Mesendoderm (in vitro differentiated cells): ENCODE measurements around the gene RUNX2.

Experiments used
- DNase-seq: peaks from one replicate; pipeline ENCODE4 v3.0.0; 2013
- H2AK5ac ChIP-seq: 2 replicates; pipeline ENCODE4 v1.6.1; 2013; ENCODE audit warnings: low read length, inconsistent platforms
- H2BK120ac ChIP-seq: 2 replicates; pipeline ENCODE4 v1.6.1; 2013; ENCODE audit warnings: low read depth, mild to moderate bottlenecking, low read length, moderate library complexity, mixed read lengths
- H2BK15ac ChIP-seq: replicated peaks from 2 replicates; pipeline ENCODE4 v1.6.1; 2013; ENCODE audit warnings: low read depth, mild to moderate bottlenecking, moderate library complexity
- H2BK5ac ChIP-seq: 2 replicates; pipeline ENCODE4 v1.6.1; 2013; ENCODE audit warnings: low read length, inconsistent platforms
- H3K18ac ChIP-seq: 2 replicates; pipeline ENCODE4 v1.6.1; 2013; ENCODE audit warnings: mild to moderate bottlenecking, low read length, mixed read lengths
- H3K23ac ChIP-seq: one replicate; pipeline ENCODE4 v1.6.1; 2013; ENCODE audit warnings: low read length
- H3K27ac ChIP-seq: 2 replicates; pipeline ENCODE4 v1.5.1; 2013; ENCODE audit warnings: low read depth, mild to moderate bottlenecking, inconsistent platforms, low read length, moderate library complexity
- H3K27me3 ChIP-seq: 2 replicates; pipeline ENCODE4 v1.6.1; 2013; ENCODE audit warnings: low read length, control low read depth, mild to moderate bottlenecking, inconsistent platforms; ENCODE audit not compliant: insufficient read depth, poor library complexity
- H3K36me3 ChIP-seq: 2 replicates; pipeline ENCODE4 v1.6.1; 2013; ENCODE audit warnings: low read length, inconsistent platforms; ENCODE audit not compliant: control insufficient read depth, insufficient read depth
- H3K4ac ChIP-seq: one replicate; pipeline ENCODE4 v1.6.1; 2013; ENCODE audit warnings: low read depth, mild to moderate bottlenecking, low read length, moderate library complexity
- H3K4me1 ChIP-seq: 2 replicates; pipeline ENCODE4 v1.6.1; 2013; ENCODE audit warnings: low read depth, low read length, inconsistent platforms; ENCODE audit not compliant: control insufficient read depth
- H3K4me2 ChIP-seq: 2 replicates; pipeline ENCODE4 v1.6.1; 2013; ENCODE audit warnings: low read length
- H3K4me3 ChIP-seq: 2 replicates; pipeline ENCODE4 v1.5.1; 2013; ENCODE audit warnings: mild to moderate bottlenecking, low read length
- H3K56ac ChIP-seq: one replicate; pipeline ENCODE4 v1.6.1; 2013; ENCODE audit warnings: low read length
- H3K79me1 ChIP-seq: 2 replicates; pipeline ENCODE4 v1.6.1; 2013; ENCODE audit warnings: low read length, inconsistent platforms
- H3K79me2 ChIP-seq: 2 replicates; pipeline ENCODE4 v1.6.1; 2013; ENCODE audit warnings: mild to moderate bottlenecking, low read length; ENCODE audit not compliant: control insufficient read depth, insufficient read depth
- H3K9ac ChIP-seq: 2 replicates; pipeline ENCODE4 v1.6.1; 2013; ENCODE audit warnings: low read length, inconsistent platforms
- H4K5ac ChIP-seq: one replicate; pipeline ENCODE4 v1.6.1; 2013; ENCODE audit warnings: low read length
- H4K8ac ChIP-seq: one replicate; pipeline ENCODE4 v1.6.1; 2013; ENCODE audit warnings: low read depth, mild to moderate bottlenecking, control low read depth, low read length, moderate library complexity
- WGBS: extraction: QIAGEN DNeasy Blood & Tissue Kit; methylation state at CpG from one replicate; pipeline ENCODE4 v1.1.7; 2013; ENCODE audit warnings: low lambda C conversion rate, missing lambda C conversion rate; ENCODE audit not compliant: insufficient coverage; ENCODE audit errors: extremely low coverage; 5-methylcytosine and 5-hydroxymethylcytosine counted together

RUNX2 gene

DNA sequence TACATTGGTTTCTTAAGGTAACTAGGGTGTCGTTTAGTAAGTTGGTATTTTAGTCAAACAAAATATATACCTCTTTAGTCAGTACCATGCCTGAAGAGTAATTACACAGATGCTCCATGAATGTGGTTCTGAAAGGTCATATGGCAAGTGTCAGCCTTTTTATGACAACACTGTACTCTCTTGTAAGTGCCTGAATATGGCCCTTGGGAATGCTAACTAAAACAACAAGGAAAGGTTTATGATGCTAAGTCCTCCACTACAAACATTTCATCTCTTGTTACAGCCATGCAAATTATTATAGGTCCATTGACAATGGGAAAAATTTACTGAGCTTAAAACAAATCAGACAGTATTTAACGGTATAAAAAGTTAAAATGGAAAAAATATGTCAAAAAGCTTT is 88.6 kb downstream of the RUNX2 start:
- Histone ChIP-seq H3K4me1 (peaks cover 3% of the 10 kb centered on the region), H3K27ac (no peak overlapping the region), H3K4ac (no peak overlapping the region), H3K56ac (no peak overlapping the region), H3K4me2 (no peak overlapping the region), H3K36me3 (no peaks in the 10 kb centered on the region), H3K27me3 (peaks cover 15% of the 10 kb centered on the region), H3K4me3 (no peak overlapping the region), H3K9ac (no peak overlapping the region), H2AK5ac (no peak overlapping the region), H4K8ac (no peak overlapping the region), H2BK120ac (no peak overlapping the region), H4K5ac (no peak overlapping the region), H3K79me2 (no peaks in the 10 kb centered on the region), H2BK15ac (no peak overlapping the region), H3K18ac (no peak overlapping the region), H2BK5ac (no peak overlapping the region), H3K79me1 (no peaks in the 10 kb centered on the region), H3K23ac (no peak overlapping the region)
- WGBS: no CpG with 5 or more reads among the region's 2 CpGs
- no peak for DNase-seq

DNA sequence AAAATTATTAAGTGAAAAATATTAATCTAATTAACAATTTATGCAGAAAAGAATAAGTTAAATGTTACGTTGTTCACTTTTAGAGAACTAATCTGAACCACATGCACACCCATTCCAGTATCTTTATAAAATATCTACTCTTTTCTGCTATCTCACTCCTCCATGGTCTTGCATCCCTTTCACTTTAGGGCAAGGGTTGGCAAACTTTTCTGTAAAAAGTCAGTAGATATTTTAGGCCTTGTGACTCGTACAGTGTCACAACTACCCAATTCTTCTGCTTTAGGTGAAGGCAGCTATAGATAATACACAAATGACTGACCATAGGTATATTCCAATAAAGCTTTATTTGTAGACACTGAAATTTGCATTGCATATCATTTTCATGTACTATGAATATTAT is 89.3 kb downstream of the RUNX2 start:
- Histone ChIP-seq H3K4me1 (peaks cover 3% of the 10 kb centered on the region), H3K79me2 (no peaks in the 10 kb centered on the region), H3K56ac (no peak overlapping the region), H3K23ac (no peak overlapping the region), H3K4me3 (no peak overlapping the region), H4K8ac (no peak overlapping the region), H3K79me1 (no peaks in the 10 kb centered on the region), H2BK120ac (no peak overlapping the region), H2AK5ac (no peak overlapping the region), H3K27ac (no peak overlapping the region), H3K4ac (no peak overlapping the region), H3K36me3 (no peaks in the 10 kb centered on the region), H3K18ac (no peak overlapping the region), H2BK15ac (no peak overlapping the region), H2BK5ac (no peak overlapping the region), H3K4me2 (no peak overlapping the region), H4K5ac (no peak overlapping the region), H3K9ac (no peak overlapping the region), H3K27me3 (peaks cover 15% of the 10 kb centered on the region)
- no peak for DNase-seq
- no CpG with 5 or more reads among the region's 2 CpGs for WGBS

DNA sequence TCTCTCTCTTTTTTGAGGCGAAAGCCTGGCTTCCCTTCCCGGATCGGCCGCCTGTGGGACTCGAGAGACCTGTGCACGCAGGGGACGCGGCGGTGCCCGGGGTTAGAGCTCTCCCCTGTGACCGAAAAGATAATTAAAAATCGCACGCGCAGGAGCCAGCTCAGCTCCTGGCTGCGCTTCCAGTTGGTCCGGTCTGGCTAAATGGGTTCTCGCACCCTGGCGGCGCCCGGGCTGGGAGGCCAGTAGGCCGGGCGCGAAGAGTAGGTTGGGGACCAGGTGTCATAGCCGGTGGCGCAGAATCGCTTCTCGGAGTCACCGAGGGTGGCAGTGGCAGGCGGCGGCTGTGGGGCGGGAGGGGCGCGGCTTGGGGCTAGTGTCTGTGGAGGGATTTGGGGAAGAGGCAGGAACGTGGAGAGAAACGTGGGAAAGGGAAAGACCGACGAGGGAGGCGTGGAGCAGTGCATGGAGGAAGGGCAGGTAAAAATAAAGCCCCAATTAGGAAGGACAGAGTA is 91.5 kb downstream of the RUNX2 start:
- DNase-seq: peak; percentile 79
- Histone ChIP-seq H3K36me3 (no peaks in the 10 kb centered on the region), H3K27me3 (peaks cover 20% of the 10 kb centered on the region), H3K23ac (peak overlapping the region; percentile 66), H3K27ac (no peak overlapping the region), H3K9ac (peak overlapping the region; percentile 37), H3K4me3 (no peak overlapping the region), H3K18ac (no peak overlapping the region), H3K4me1 (peaks cover 3% of the 10 kb centered on the region), H2BK15ac (no peak overlapping the region), H3K79me2 (no peaks in the 10 kb centered on the region), H3K56ac (peak overlapping the region; percentile 62), H3K4ac (no peak overlapping the region), H2BK5ac (no peak overlapping the region), H2BK120ac (no peak overlapping the region), H3K79me1 (no peaks in the 10 kb centered on the region), H3K4me2 (peak overlapping the region; percentile 39), H4K5ac (no peak overlapping the region), H4K8ac (no peak overlapping the region), H2AK5ac (no peak overlapping the region)
- no CpG with 5 or more reads among the region's 38 CpGs for WGBS

DNA sequence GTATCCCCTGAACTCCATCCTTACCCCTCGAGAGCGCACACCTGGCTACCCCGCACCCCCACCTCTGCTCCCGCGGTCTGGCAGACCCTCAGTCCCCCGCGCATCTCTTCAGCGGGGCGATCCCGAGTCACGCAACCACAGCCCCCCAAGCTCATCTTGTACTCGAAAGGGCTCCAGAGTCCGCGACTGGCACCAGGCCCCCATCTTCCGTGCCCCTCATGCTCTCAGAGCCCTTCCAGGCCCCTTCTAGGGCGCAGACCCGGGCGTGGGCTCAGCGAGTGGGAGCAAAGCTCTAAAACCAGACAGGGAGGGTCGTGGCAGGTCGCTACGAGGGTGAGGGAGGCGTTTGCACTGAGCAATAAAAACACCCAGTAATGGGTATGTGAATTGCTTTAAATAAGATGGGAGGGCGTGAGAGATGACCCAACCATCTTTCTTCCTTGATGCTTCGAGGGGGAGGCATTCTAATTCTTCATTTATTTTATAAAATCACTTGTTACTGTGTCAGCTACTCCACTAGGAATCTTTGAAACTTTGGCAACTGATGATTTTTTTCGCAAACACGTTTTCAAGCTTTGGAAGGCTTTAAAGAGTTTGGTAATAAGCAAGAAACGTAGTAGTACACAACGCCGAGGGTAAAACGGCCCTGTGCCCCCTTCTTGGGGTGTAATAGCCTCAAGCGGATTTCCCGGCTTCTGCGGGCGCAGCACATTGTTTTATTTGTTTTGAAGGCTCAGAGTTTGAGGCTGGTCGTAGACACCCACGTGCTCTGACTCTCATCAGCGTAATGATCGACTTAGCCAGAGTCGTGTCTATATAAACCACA is 92.2 kb downstream of the RUNX2 start:
- peak; percentile 16 for DNase-seq
- Histone ChIP-seq H3K27me3 (peaks cover 20% of the 10 kb centered on the region), H2BK15ac (no peak overlapping the region)

DNA sequence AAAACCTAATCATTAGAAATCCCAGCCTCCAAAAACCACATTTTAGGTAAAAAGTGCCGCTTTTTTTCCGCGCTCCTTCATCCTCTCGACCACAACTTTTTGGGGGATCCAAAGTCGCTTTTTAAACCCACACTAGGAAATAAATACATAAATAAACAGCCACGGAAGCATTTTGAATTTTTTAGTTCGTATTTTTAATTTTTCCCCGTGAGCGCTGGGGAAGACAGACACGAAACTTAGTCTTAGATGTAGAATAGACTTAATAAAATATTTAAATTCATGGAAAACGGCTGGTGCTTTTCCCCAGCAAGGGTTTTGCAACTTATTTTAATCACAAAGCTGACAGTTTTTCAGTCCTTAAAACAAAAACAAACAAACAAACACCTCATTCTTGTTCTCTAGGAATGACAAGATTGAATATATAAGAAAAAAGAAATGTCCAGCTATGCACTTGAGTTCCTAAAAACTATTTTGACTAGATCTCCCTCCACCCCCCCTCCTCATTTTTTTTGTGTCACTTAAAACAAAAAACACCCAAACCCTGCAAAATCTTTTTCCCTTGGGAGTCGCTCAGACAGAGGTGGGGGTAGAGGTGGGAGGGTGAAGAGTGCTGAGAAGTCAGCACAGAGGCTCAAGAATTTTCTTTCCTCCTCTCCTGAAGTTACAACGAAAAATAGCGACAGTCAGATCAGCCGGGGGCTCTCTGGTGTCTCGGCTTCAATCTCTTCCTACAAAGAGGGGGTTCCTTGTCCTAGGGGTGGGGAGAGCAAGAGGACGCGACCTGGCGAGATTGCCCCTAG is 93.0 kb downstream of the RUNX2 start:
- H3K4me2 ChIP-seq: peak overlapping the region; percentile 96
- H2BK15ac ChIP-seq: no peak overlapping the region
- H3K79me1 ChIP-seq: no peaks in the 10 kb centered on the region
- peaks cover 20% of the 10 kb centered on the region for H3K27me3 ChIP-seq
- H2AK5ac ChIP-seq: no peak overlapping the region
- no peaks in the 10 kb centered on the region for H3K79me2 ChIP-seq
- peak overlapping the region; percentile 80 for H3K56ac ChIP-seq
- H3K18ac ChIP-seq: peak overlapping the region; percentile 62
- H3K9ac ChIP-seq: peak overlapping the region; percentile 59
- H3K27ac ChIP-seq: no peak overlapping the region
- H3K23ac ChIP-seq: no peak overlapping the region
- H3K4me1 ChIP-seq: peaks cover 3% of the 10 kb centered on the region
- peak; percentile 50 for DNase-seq
- peak overlapping the region; percentile 50 for H3K4me3 ChIP-seq
- no peak overlapping the region for H4K5ac ChIP-seq
- H3K4ac ChIP-seq: no peak overlapping the region
- no peak overlapping the region for H2BK5ac ChIP-seq
- no CpG with 5 or more reads among the region's 19 CpGs for WGBS
- no peak overlapping the region for H4K8ac ChIP-seq
- no peaks in the 10 kb centered on the region for H3K36me3 ChIP-seq
- H2BK120ac ChIP-seq: no peak overlapping the region

More for the DNA sequence above, 92.2 kb downstream of the RUNX2 start:
- Histone ChIP-seq H3K27ac (no peak overlapping the region), H3K4ac (no peak overlapping the region), H3K9ac (peak overlapping the region; percentile 32), H3K18ac (no peak overlapping the region), H2BK120ac (no peak overlapping the region), H4K8ac (no peak overlapping the region), H3K56ac (peak overlapping the region; percentile 49), H3K23ac (peak overlapping the region; percentile 66), H3K4me1 (peaks cover 3% of the 10 kb centered on the region), H3K79me2 (no peaks in the 10 kb centered on the region), H2AK5ac (no peak overlapping the region), H3K4me3 (no peak overlapping the region), H3K79me1 (no peaks in the 10 kb centered on the region), H3K4me2 (peak overlapping the region; percentile 39), H2BK5ac (no peak overlapping the region), H4K5ac (no peak overlapping the region), H3K36me3 (no peaks in the 10 kb centered on the region)
- WGBS: no CpG with 5 or more reads among the region's 40 CpGs
